ENCODE data around the gene SLC16A6.

GRCh38 chr17:68319410-68320162 lies 28.7 kb upstream of the SLC16A6 start:
- TF ChIP-seq CTCF (IDR thresholded peaks at IDR 0.05) (no peak), POLR2A (IDR thresholded peaks at IDR 0.05) (no peak)
